KOPT-K1 (cell line): Measurements from ENCODE around the gene NABP2.
"Not testable (repeated sequence)": the region's sequence is repeated elsewhere in the genome, so short reads cannot be mapped to it uniquely, and the experiment has no call there.

ENCODE experiments used
- H3K27ac ChIP-seq: fragments of 200-600 bp; sonication (generic); 2 replicates; pipeline ENCODE4 v1.5.1; 2016; ENCODE audit warnings: antibody characterized with exemption, mild to moderate bottlenecking, low read depth, low read length; ENCODE audit not compliant: poor library complexity, severe bottlenecking
- H3K36me3 ChIP-seq: fragments of 200-600 bp; sonication (generic); 2 replicates; pipeline ENCODE4 v1.5.1; 2017; ENCODE audit warnings: antibody characterized with exemption, mild to moderate bottlenecking, low read length, moderate library complexity; ENCODE audit not compliant: insufficient read depth
- H3K9me3 ChIP-seq: fragments of 200-600 bp; sonication (generic); 2 replicates; pipeline ENCODE4 v1.5.1; 2017; ENCODE audit warnings: antibody characterized with exemption, low read length, mild to moderate bottlenecking; ENCODE audit not compliant: insufficient read depth, poor library complexity, severe bottlenecking

The NABP2 gene

GRCh38 chr12:56267443-56268071 is 43.4 kb downstream of the NABP2 start:
- Histone ChIP-seq H3K36me3 (peaks cover 41% of the 10 kb centered on the region), H3K27ac (peak overlapping the region; percentile 66)

DNA sequence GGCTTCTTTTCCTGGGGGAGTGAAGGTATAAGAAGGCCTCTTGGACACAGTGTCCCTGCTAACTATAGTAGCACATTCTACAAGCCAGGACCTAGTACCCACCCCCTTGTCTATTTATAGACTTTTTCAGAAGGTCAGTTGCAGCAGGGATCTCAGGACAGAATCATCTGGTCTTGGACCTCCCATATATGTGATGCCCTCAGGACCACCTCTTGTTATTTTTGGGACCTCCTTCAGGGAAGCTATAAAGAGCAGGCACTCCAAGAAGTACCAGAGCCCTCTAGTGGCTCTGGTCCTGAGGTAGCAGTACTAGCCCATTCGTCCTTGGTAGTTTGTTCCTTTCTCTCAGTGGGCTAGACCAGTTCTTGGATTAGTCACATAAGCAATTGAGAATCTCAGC is 46.9 kb downstream of the NABP2 start:
- Histone ChIP-seq H3K36me3 (peaks cover 74% of the 10 kb centered on the region), H3K27ac (no peak overlapping the region), H3K9me3 (no peaks in the 10 kb centered on the region)

More at GRCh38 chr12:56267443-56268071, 43.4 kb downstream of the NABP2 start:
- H3K9me3 ChIP-seq, result no peaks in the 10 kb centered on the region

DNA sequence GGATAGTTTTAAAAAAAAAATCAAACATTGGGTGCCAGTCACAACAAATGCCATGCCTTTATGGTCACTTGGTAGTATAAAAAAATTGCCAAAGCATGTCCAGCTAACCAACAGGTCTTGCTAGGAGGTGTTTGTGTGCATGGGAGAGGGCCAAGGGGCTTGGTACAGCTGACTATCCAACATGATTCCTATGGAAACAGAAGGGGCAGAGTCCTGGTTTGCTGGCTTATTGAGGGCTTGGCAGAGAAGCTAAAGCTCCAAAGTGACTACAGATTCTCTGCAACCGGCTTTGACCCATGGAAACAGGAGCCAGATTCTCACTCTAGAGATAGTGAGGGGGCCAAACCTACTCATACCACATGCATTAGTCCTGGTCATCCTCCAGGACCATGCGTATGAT is 48.3 kb downstream of the NABP2 start:
- H3K27ac ChIP-seq, H3K9me3 ChIP-seq: not testable (repeated sequence)
- H3K36me3 ChIP-seq, result peaks cover 87% of the 10 kb centered on the region

DNA sequence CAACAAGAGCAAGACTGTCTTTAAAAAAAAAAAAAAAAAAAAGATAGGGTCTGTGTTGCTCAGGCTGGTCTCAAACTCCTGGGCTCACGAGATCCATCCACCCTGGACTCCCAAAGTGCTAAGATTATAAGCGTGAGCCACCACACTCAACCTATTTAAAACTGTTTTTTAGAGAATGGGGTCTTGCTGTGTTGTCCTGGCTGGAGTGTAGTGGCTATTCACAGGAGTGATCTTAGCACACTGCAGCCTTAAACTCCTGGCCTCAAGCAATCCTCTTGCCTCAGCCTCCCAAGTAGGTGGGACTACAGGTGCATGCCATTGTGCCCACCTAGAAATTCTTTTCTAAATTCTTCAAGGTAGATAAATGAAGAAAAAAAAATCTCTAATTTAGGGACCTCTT is 50.2 kb downstream of the NABP2 start:
- Histone ChIP-seq H3K27ac (no peak overlapping the region), H3K36me3 (peaks cover 98% of the 10 kb centered on the region)

DNA sequence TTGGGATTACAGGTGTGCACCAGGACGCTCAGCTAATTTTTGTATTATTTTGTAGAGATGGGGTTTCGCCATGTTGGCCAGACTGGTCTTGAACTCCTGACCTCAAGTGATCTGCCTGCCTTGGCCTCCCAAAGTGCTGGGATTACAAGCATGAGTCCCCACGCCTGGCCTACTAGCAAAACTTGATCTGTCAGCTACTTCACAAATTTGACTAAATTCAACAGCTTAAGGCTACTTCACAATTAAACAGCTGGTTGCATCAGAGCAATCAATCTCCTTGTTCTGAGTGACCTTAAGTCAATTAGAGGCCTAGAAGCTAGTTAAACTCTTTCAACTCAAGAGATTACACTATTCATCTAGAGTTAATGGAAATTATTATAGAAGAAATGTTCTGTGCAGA is 54.8 kb downstream of the NABP2 start:
- Histone ChIP-seq H3K36me3 (peaks cover 98% of the 10 kb centered on the region), H3K27ac (no peak overlapping the region), H3K9me3 (no peaks in the 10 kb centered on the region)

More for the DNA sequence above, 50.2 kb downstream of the NABP2 start:
- no peaks in the 10 kb centered on the region for H3K9me3 ChIP-seq
